Endothelial cell of umbilical vein (primary cell): ENCODE results near the gene TSSC4. TPM values are rescaled to one million over a fixed set of nuclear protein-coding genes. Genes with fewer than 3 reads are reported as not detected.

Experiments
- Bru-seq: library from RNA; stranded (reverse); fragments of 400-500 nt; gene quantifications from one replicate; lab custom pipeline; 2021; lab: Mats Ljungman, UMichigan
- BruChase-seq, 2 experiments: library from RNA; stranded (reverse); fragments of 400-500 nt; gene quantifications; one replicate each; lab custom pipeline; 2021; lab: Mats Ljungman, UMichigan
- BruUV-seq: library from RNA; stranded (reverse); fragments of 400-500 nt; replicated peaks from 2 replicates; lab custom pipeline; 2021; lab: Mats Ljungman, UMichigan
- CTCF ChIA-PET: fragments of 300-600, 350-600 bp; sonication (Branson Sonifier 250); formaldehyde crosslinking; loops from one replicate; lab custom pipeline; 2021; ENCODE audit warnings: antibody characterized with exemption, inconsistent platforms; lab: Charles Lee
- POLR2A ChIA-PET: fragments of 300-600, 350-600 bp; sonication (Branson Sonifier 250); formaldehyde crosslinking; loops from one replicate; lab custom pipeline; 2021; ENCODE audit warnings: antibody characterized with exemption, inconsistent platforms; lab: Charles Lee
- DNase-seq: peaks from one replicate; pipeline ENCODE4 v3.0.0-alpha.2; 2011; ENCODE audit warnings: low read depth, low spot score
- FAIRE-seq: peaks from 2 replicates; lab custom pipeline; 2011; peaks lifted over from hg19 to GRCh38; lab: Jason Lieb, UNC
- H2AFZ ChIP-seq: 2 replicates; pipeline ENCODE4 v1.6.0; 2012; ENCODE audit warnings: low read depth, low read length, control low read depth, inconsistent platforms
- H3K27ac ChIP-seq: 2 replicates; pipeline ENCODE4 v1.5.1; 2011; ENCODE audit warnings: low read depth, mild to moderate bottlenecking, control low read depth, low read length, moderate library complexity; ENCODE audit not compliant: insufficient read depth
- H3K27me3 ChIP-seq, 2 experiments: 2 replicates each; pipeline versions ENCODE4 v1.6.0 to v1.6.1; 2011; ENCODE audit warnings: low read length in 2 of 2, mixed read lengths in 1 of 2; ENCODE audit not compliant: control insufficient read depth in 2 of 2, insufficient read depth in 2 of 2
- H3K36me3 ChIP-seq, 2 experiments: 2 replicates in 1 of 2; 3 replicates in 1 of 2; pipeline ENCODE4 v1.5.1; 2011; ENCODE audit warnings: low read length in 2 of 2, mild to moderate bottlenecking in 1 of 2, moderate library complexity in 1 of 2; ENCODE audit not compliant: control insufficient read depth in 2 of 2, insufficient read depth in 2 of 2; ENCODE audit errors: extremely low read depth in 1 of 2
- H3K4me1 ChIP-seq: 3 replicates; pipeline ENCODE4 v1.5.1; 2011; ENCODE audit warnings: mild to moderate bottlenecking, low read length; ENCODE audit not compliant: control insufficient read depth, insufficient read depth; ENCODE audit errors: extremely low read depth
- H3K4me2 ChIP-seq: 2 replicates; pipeline ENCODE4 v1.6.1; 2011; ENCODE audit warnings: low read length, control low read depth, mixed read lengths; ENCODE audit not compliant: insufficient read depth
- H3K4me3 ChIP-seq, 3 experiments: fragments of 200-600 bp in 1 of 3; sonication (generic), shearing (Covaris generic) in 1 of 3; replicated peaks in 1 of 3; 2 replicates each; pipeline ENCODE4 v1.5.1; 2011 to 2016; ENCODE audit warnings: control low read depth in 3 of 3, low read length in 3 of 3, mild to moderate bottlenecking in 2 of 3, inconsistent platforms in 1 of 3, low read depth in 1 of 3, moderate library complexity in 1 of 3; ENCODE audit not compliant: insufficient read depth in 1 of 3
- H3K79me2 ChIP-seq: 2 replicates; pipeline ENCODE4 v1.6.0; 2012; ENCODE audit warnings: low read length, inconsistent platforms; ENCODE audit not compliant: control insufficient read depth, insufficient read depth
- H3K9ac ChIP-seq: replicated peaks from 2 replicates; pipeline ENCODE3; 2011; ENCODE audit warnings: low read length, control low read depth; ENCODE audit not compliant: insufficient read depth; ENCODE audit errors: extremely low read depth
- H3K9me1 ChIP-seq: replicated peaks from 3 replicates; pipeline ENCODE4 v1.6.0; 2011; ENCODE audit warnings: mild to moderate bottlenecking, low read length; ENCODE audit not compliant: control insufficient read depth, insufficient read depth; ENCODE audit errors: extremely low read depth
- H3K9me3 ChIP-seq: replicated peaks from 2 replicates; pipeline ENCODE4 v1.5.1; 2012; ENCODE audit warnings: low read length, inconsistent platforms; ENCODE audit not compliant: control insufficient read depth, insufficient read depth
- H4K20me1 ChIP-seq: replicated peaks from 2 replicates; pipeline ENCODE3; 2011; ENCODE audit warnings: mild to moderate bottlenecking, low read length; ENCODE audit not compliant: control insufficient read depth, insufficient read depth; ENCODE audit errors: extremely low read depth
- CTCF ChIP-seq, 2 donors: IDR thresholded peaks; 1 replicate in 1 of 2; 2 replicates in 1 of 2; pipeline ENCODE4 v1.5.1; 2011; ENCODE audit warnings: low read length in 2 of 2, mild to moderate bottlenecking in 2 of 2, moderate library complexity in 2 of 2, control low read depth in 1 of 2, inconsistent platforms in 1 of 2, low read depth in 1 of 2; ENCODE audit not compliant: insufficient read depth in 1 of 2; ENCODE audit errors: extremely low read depth in 1 of 2
- EZH2 ChIP-seq: IDR thresholded peaks from 2 replicates; pipeline ENCODE4 v1.6.1; 2012; ENCODE audit warnings: borderline replicate concordance, low read depth, mild to moderate bottlenecking, moderate library complexity, low read length, inconsistent platforms; ENCODE audit not compliant: severe bottlenecking
- FOS ChIP-seq: IDR thresholded peaks from 2 replicates; pipeline ENCODE4 v1.6.1; 2011; ENCODE audit warnings: mild to moderate bottlenecking, low read length, moderate library complexity, borderline replicate concordance; ENCODE audit not compliant: insufficient read depth
- GATA2 ChIP-seq: IDR thresholded peaks from 2 replicates; pipeline ENCODE4 v1.7.0; 2011; ENCODE audit warnings: low read depth, mild to moderate bottlenecking, moderate library complexity, mixed read lengths, low read length; ENCODE audit not compliant: insufficient read length, insufficient read depth
- JUN ChIP-seq: IDR thresholded peaks from 2 replicates; pipeline ENCODE4 v1.6.1; 2011; ENCODE audit warnings: borderline replicate concordance, low read depth; ENCODE audit not compliant: insufficient read length, insufficient read depth
- MAX ChIP-seq: IDR thresholded peaks from 2 replicates; pipeline ENCODE4 v1.6.1; 2011; ENCODE audit not compliant: insufficient read depth, insufficient read length
- MYC ChIP-seq: IDR thresholded peaks from one replicate; pipeline ENCODE4 v1.6.1; 2011; ENCODE audit warnings: mild to moderate bottlenecking, low read depth, low read length
- POLR2A ChIP-seq: IDR thresholded peaks from 2 replicates; pipeline ENCODE4 v1.6.1; 2012; ENCODE audit warnings: low read depth, mild to moderate bottlenecking, control low read depth, low read length
- POLR2AphosphoS5 ChIP-seq: IDR thresholded peaks from 2 replicates; pipeline ENCODE4 v1.6.1; 2012; ENCODE audit warnings: low read depth, mild to moderate bottlenecking, control low read depth, low read length, moderate library complexity; ENCODE audit not compliant: insufficient read depth
- dilution Hi-C: fragments of 300-500 bp; cut with MboI; formaldehyde crosslinking; loops from one replicate; pipeline ENCODE4 v1.15.0; 2019; ENCODE audit warnings: low sequenced_read_pairs; ENCODE audit not compliant: extremely low pct_ligation_motif_present
- intact Hi-C: fragments of 100-400 bp; cut with micrococcal nuclease; formaldehyde crosslinking; loops from one replicate; pipeline ENCODE4 v1.10.0; 2022
- long read RNA-seq: library from polyadenylated mRNA; stranded (forward); transcript quantifications from one replicate; pipeline ENCODE4 v2.0.0, GENCODE V29; 2021
- polyA minus RNA-seq, 3 experiments: library from RNA; depleted of rRNA, polyadenylated mRNA; stranded (reverse); fragments of >200 nt; gene quantifications; 1 replicate in 1 of 3; 2 replicates in 2 of 3; pipeline ENCODE4 v1.2.3, GENCODE V29; 2011
- polyA plus RNA-seq, 4 experiments: library from polyadenylated mRNA; depleted of rRNA in 3 of 4; stranded (reverse) in 3 of 4; unstranded in 1 of 4; fragments of >200 nt; gene quantifications; 2 replicates each; pipeline versions ENCODE4 v1.2.1 to v1.2.3, GENCODE V29; 2011 to 2012; ENCODE audit warnings: missing spikeins in 1 of 4
- total RNA-seq: library from RNA; stranded (reverse); gene quantifications from 2 replicates; pipeline ENCODE4 v1.2.3, GENCODE V29; 2021

Gene TSSC4
- 59.6 and 61.9 TPM in 2 replicates for total RNA-seq
- 42.7 and 53.4 TPM in 2 replicates for polyA plus RNA-seq
- polyA plus RNA-seq (2011; cell fraction: cytosol; rRNA removed) = 18.3 and 31.5 TPM in 2 replicates
- 49.2 and 51.9 TPM in 2 replicates for polyA plus RNA-seq (2011; cell fraction: nucleus; rRNA removed)
- polyA plus RNA-seq (2012) = 32.6 and 42.6 TPM in 2 replicates
- polyA minus RNA-seq = 20.5 and 25.8 TPM in 2 replicates
- polyA minus RNA-seq (2011; cell fraction: cytosol; rRNA and poly(A)+ RNA removed) = 15.2 TPM
- 24.1 and 48.8 TPM in 2 replicates for polyA minus RNA-seq (2011; cell fraction: nucleus; rRNA and poly(A)+ RNA removed)
- Bru-seq, nascent RNA = percentile 63 among the genes with signal in this experiment
- BruChase-seq, experiment 1, labeled RNA remaining after a 6-hour chase = percentile 75 among the genes with signal in this experiment
- percentile 80 among the genes with signal in this experiment for BruChase-seq, experiment 2, labeled RNA remaining after a 2-hour chase
- long read RNA-seq, transcript TSSC4-201 (3 exons, 1,686 nt) = major isoform, 114 of 144 reads
- long read RNA-seq, transcript TSSC4-203 (4 exons, 1,544 nt) = minor isoform, 5 of 144 reads
- long read RNA-seq, transcript TSSC4-210 (2 exons, 912 nt) = minor isoform, 9 of 144 reads
- long read RNA-seq, partial matches to known transcripts = 2 of 144 reads
- long read RNA-seq, other reads (novel, unspliced or antisense) = 11 of 144 reads

- H3K36me3 ChIP-seq = peaks cover 7 to 35% of the 10 kb centered on the region in 2 experiments
- intact Hi-C loops = loop anchor here (1.0 kb wide), 5 partner anchors 17 to 533 kb away; no protein-coding TSS in a partner anchor
- ChIA-PET POLR2A (interaction anchor here (0.6 to 2.1 kb wide), 6 partner anchors 13 to 692 kb away, joined by 3 to 12 read pairs (median 5); partner anchors contain the start of gene CD81), CTCF (interaction anchor here (0.6 to 5.0 kb wide), 11 partner anchors 12 to 638 kb away, joined by 3 to 42 read pairs (median 5); partner anchors contain the start of gene CD81)
- peaks cover 17% of the 10 kb centered on the region for H3K79me2 ChIP-seq
- H3K9me3 ChIP-seq = no peaks in the 10 kb centered on the region
- H3K27ac ChIP-seq = peak within 1 kb of the TSS; percentile 99
- peak within 1 kb of the TSS; percentile 97 for H3K9ac ChIP-seq
- peak within 1 kb of the TSS; percentile 3 for H2AFZ ChIP-seq
- H4K20me1 ChIP-seq = no peaks in the 10 kb centered on the region
- BruUV-seq = no TSS peak
- H3K4me1 ChIP-seq = peaks cover 18% of the 10 kb centered on the region
- H3K27me3 ChIP-seq = no peaks in the 10 kb centered on the region
- dilution Hi-C loops = no loop called here
- TF ChIP-seq JUN = peak; percentile 66
- TF ChIP-seq POLR2AphosphoS5 = peak; percentile 98
- no peak for TF ChIP-seq MAX
- TF ChIP-seq FOS = no peak
- peak; percentile 96 for TF ChIP-seq POLR2A
- peak; percentile 99 for TF ChIP-seq CTCF (IDR thresholded peaks at IDR 0.05; ENCODE audit: extremely low read depth in 1 of 2, insufficient read depth in 1 of 2, low read depth in 1 of 2, low read length in 2 of 2)
- TF ChIP-seq GATA2 = no peak
- TF ChIP-seq EZH2 = no peak
- no peak for TF ChIP-seq MYC
- peak within 1 kb of the TSS; percentile 82 for H3K4me2 ChIP-seq
- DNase-seq (peak; percentile 100), FAIRE-seq (peak; percentile 100)
- H3K9me1 ChIP-seq = no peaks in the 10 kb centered on the region
- H3K4me3 ChIP-seq = peak within 1 kb of the TSS; percentile 56 to 86 (median 81)
Measured at GRCh38 chr11:2400069-2400761, at the start of gene TSSC4. Gene TSSC4 (plus strand): TSS chr11:2400750. CDS start chr11:2402634, 1,884 bp downstream.
